ENCODE measurements around the gene NRXN3. TPM values are rescaled to one million over a fixed set of nuclear protein-coding genes. Genes with fewer than 3 reads are reported as not detected.

The NRXN3 gene
- polyA plus RNA-seq, 1 experiment, result 1.1 TPM

GRCh38 chr14:78975734-78976133 is 805.6 kb downstream of the NRXN3 start:
- Histone ChIP-seq H3K27me3 (ENCODE audit: control insufficient read depth, insufficient read depth, low read length) (no peaks in the 10 kb centered on the region), H3K4me3 (ENCODE audit: low read depth, low read length) (no peak overlapping the region), H3K9me3 (ENCODE audit: control insufficient read depth, insufficient read depth, low read length) (no peaks in the 10 kb centered on the region), H3K27ac (ENCODE audit: low read depth, low read length) (no peak overlapping the region)
- TF ChIP-seq, protein P1, sequence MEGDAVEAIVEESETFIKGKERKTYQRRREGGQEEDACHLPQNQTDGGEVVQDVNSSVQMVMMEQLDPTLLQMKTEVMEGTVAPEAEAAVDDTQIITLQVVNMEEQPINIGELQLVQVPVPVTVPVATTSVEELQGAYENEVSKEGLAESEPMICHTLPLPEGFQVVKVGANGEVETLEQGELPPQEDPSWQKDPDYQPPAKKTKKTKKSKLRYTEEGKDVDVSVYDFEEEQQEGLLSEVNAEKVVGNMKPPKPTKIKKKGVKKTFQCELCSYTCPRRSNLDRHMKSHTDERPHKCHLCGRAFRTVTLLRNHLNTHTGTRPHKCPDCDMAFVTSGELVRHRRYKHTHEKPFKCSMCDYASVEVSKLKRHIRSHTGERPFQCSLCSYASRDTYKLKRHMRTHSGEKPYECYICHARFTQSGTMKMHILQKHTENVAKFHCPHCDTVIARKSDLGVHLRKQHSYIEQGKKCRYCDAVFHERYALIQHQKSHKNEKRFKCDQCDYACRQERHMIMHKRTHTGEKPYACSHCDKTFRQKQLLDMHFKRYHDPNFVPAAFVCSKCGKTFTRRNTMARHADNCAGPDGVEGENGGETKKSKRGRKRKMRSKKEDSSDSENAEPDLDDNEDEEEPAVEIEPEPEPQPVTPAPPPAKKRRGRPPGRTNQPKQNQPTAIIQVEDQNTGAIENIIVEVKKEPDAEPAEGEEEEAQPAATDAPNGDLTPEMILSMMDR (IDR thresholded peaks at IDR 0.05; ENCODE audit: low read depth, low read length), result no peak
- DNase-seq (ENCODE audit: low read depth, low spot score), result no peak
- CTCF ChIA-PET, result interaction anchor here (1.5 to 2.8 kb wide), 2 partner anchors 15 to 42 kb away, joined by 5 to 12 read pairs; no protein-coding TSS in a partner anchor
- POLR2A ChIA-PET, result no interaction called here

- no peak overlapping the region for H3K27ac ChIP-seq (ENCODE audit: low read depth, low read length)
- CTCF ChIA-PET, result no interaction called here
- no peak for DNase-seq (ENCODE audit: low read depth, low spot score)
Measured at GRCh38 chr14:78978896-78979295, 808.7 kb downstream of the NRXN3 start.

GRCh38 chr14:78982551-78982950 is 812.4 kb downstream of the NRXN3 start:
- TF ChIP-seq, protein P1 (IDR thresholded peaks at IDR 0.05; ENCODE audit: low read depth, low read length), result no peak
- CTCF ChIA-PET, result no interaction called here
- Histone ChIP-seq H3K9me3 (ENCODE audit: control insufficient read depth, insufficient read depth, low read length) (no peaks in the 10 kb centered on the region), H3K27me3 (ENCODE audit: control insufficient read depth, insufficient read depth, low read length) (no peaks in the 10 kb centered on the region), H3K27ac (ENCODE audit: low read depth, low read length) (no peak overlapping the region), H3K4me3 (ENCODE audit: low read depth, low read length) (no peak overlapping the region)
- DNase-seq (ENCODE audit: low read depth, low spot score), result no peak
- POLR2A ChIA-PET, result no interaction called here

More at GRCh38 chr14:78978896-78979295, 808.7 kb downstream of the NRXN3 start:
- Histone ChIP-seq H3K27me3 (ENCODE audit: control insufficient read depth, insufficient read depth, low read length) (no peaks in the 10 kb centered on the region), H3K9me3 (ENCODE audit: control insufficient read depth, insufficient read depth, low read length) (no peaks in the 10 kb centered on the region), H3K4me3 (ENCODE audit: low read depth, low read length) (no peak overlapping the region)
- TF ChIP-seq, protein P1 (IDR thresholded peaks at IDR 0.05; ENCODE audit: low read depth, low read length), result no peak
- POLR2A ChIA-PET, result no interaction called here

DNA sequence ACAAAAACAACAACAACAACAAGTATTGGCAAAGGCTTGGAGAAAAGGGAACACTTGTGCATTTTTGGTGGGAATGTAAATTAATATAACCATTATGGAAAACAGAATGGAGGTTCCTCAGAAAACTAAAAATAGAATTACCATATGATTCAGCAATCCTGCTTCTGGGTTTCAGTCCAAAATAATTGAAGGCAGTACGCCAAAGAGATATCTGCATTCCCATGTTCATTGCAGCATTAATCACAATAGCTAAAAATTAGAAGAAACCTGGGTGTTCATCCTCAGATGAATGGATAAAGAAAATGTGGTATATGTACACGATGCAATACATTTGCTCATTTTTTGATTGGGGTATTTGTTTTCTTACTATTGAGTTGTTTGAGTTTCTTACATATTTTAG is 813.0 kb downstream of the NRXN3 start:
- H3K4me3 ChIP-seq (ENCODE audit: low read depth, low read length), result no peak overlapping the region
- H3K27ac ChIP-seq (ENCODE audit: low read depth, low read length), result no peak overlapping the region
- no peak for DNase-seq (ENCODE audit: low read depth, low spot score)
- CTCF ChIA-PET, result no interaction called here
- no peaks in the 10 kb centered on the region for H3K27me3 ChIP-seq (ENCODE audit: control insufficient read depth, insufficient read depth, low read length)
- H3K9me3 ChIP-seq (ENCODE audit: control insufficient read depth, insufficient read depth, low read length), result no peaks in the 10 kb centered on the region
- POLR2A ChIA-PET, result no interaction called here
- TF ChIP-seq, protein P1 (IDR thresholded peaks at IDR 0.05; ENCODE audit: low read depth, low read length), result no peak

GRCh38 chr14:78985668-78986381 is 815.7 kb downstream of the NRXN3 start:
- POLR2A ChIA-PET, result no interaction called here
- no peak for DNase-seq (ENCODE audit: low read depth, low spot score)
- Histone ChIP-seq H3K9me3 (ENCODE audit: control insufficient read depth, insufficient read depth, low read length) (no peaks in the 10 kb centered on the region), H3K27me3 (ENCODE audit: control insufficient read depth, insufficient read depth, low read length) (no peaks in the 10 kb centered on the region), H3K27ac (ENCODE audit: low read depth, low read length) (no peak overlapping the region), H3K4me3 (ENCODE audit: low read depth, low read length) (no peak overlapping the region)
- CTCF ChIA-PET, result no interaction called here
- TF ChIP-seq, protein P1 (IDR thresholded peaks at IDR 0.05; ENCODE audit: low read depth, low read length), result no peak

Measured in AG04450 (cell line).